GM12878 (cell line): ENCODE results near the gene TCF4. TPM values are rescaled to one million over a fixed set of nuclear protein-coding genes. Genes with fewer than 3 reads are reported as not detected.

Source experiments
- ATAC-seq: fragments of 200-7000 bp; cut with Tn5 transposase; 3 replicates; pipeline ENCODE4 v1.9.1; 2020; ENCODE audit warnings: mild to moderate bottlenecking, moderate library complexity
- BruUV-seq: library from RNA; stranded (reverse); fragments of 400-500 nt; replicated peaks from 2 replicates; lab custom pipeline; 2021; lab: Mats Ljungman, UMichigan
- CTCF ChIA-PET: fragments of 300-600 bp; sonication (Branson Sonifier 250); formaldehyde crosslinking; extraction: SDS; loops from one replicate; lab custom pipeline; 2021; ENCODE audit warnings: inconsistent platforms; lab: Yijun Ruan, JAX
- POLR2A ChIA-PET: fragments of 350-600 bp; formaldehyde crosslinking; extraction: SDS; loops from one replicate; lab custom pipeline; 2021; ENCODE audit warnings: inconsistent platforms; lab: Charles Lee
- RAD21 ChIA-PET: fragments of 300-600 bp; sonication (Branson Sonifier 250); formaldehyde crosslinking; loops from one replicate; lab custom pipeline; 2023; ENCODE audit warnings: antibody characterized with exemption; ENCODE audit not compliant: unreplicated experiment; lab: Charles Lee
- SMC1A ChIA-PET: fragments of 300-600 bp; sonication (Branson Sonifier 250); formaldehyde crosslinking; loops from one replicate; lab custom pipeline; 2023; ENCODE audit not compliant: unreplicated experiment, uncharacterized antibody; lab: Charles Lee
- DNase-seq: peaks from one replicate; pipeline ENCODE4 v3.0.0-alpha.2; 2011; ENCODE audit warnings: low read depth, low spot score
- FAIRE-seq: peaks from 3 replicates; lab custom pipeline; 2011; peaks lifted over from hg19 to GRCh38; lab: Jason Lieb, UNC
- H2AFZ ChIP-seq: 2 replicates; pipeline ENCODE4 v1.6.0; 2011; ENCODE audit warnings: low read depth, low read length, control low read depth; ENCODE audit not compliant: control insufficient read depth
- H3K27ac ChIP-seq: 2 replicates; pipeline ENCODE4 v1.5.1; 2011; ENCODE audit warnings: control low read depth; ENCODE audit not compliant: control insufficient read depth, insufficient read depth
- H3K27me3 ChIP-seq, 2 experiments: replicated peaks in 1 of 2; 2 replicates each; pipeline versions ENCODE4 v1.6.0 to v1.6.1; 2011; ENCODE audit warnings: low read length in 1 of 2; ENCODE audit not compliant: control insufficient read depth in 2 of 2, insufficient read depth in 2 of 2
- H3K36me3 ChIP-seq, 2 experiments: 2 replicates each; pipeline ENCODE4 v1.5.1; 2011; ENCODE audit warnings: low read length in 1 of 2; ENCODE audit not compliant: control insufficient read depth in 2 of 2, insufficient read depth in 2 of 2
- H3K4me1 ChIP-seq: 2 replicates; pipeline ENCODE4 v1.6.1; 2011; ENCODE audit warnings: mild to moderate bottlenecking, low read length, moderate library complexity, mixed read lengths; ENCODE audit not compliant: control insufficient read depth, insufficient read depth
- H3K4me2 ChIP-seq: 2 replicates; pipeline ENCODE4 v1.6.0; 2011; ENCODE audit warnings: control low read depth; ENCODE audit not compliant: control insufficient read depth, insufficient read depth
- H3K4me3 ChIP-seq: fragments of 200-600 bp; sonication (generic); 2 replicates; pipeline ENCODE4 v1.5.1; 2016
- H3K79me2 ChIP-seq: 2 replicates; pipeline ENCODE4 v1.6.0; 2011; ENCODE audit warnings: low read length; ENCODE audit not compliant: control insufficient read depth, insufficient read depth
- H3K9ac ChIP-seq: 2 replicates; pipeline ENCODE4 v1.8.0; 2011; ENCODE audit warnings: low read length, control low read depth, mixed read lengths; ENCODE audit not compliant: control insufficient read depth, insufficient read depth
- H3K9me3 ChIP-seq: replicated peaks from 3 replicates; pipeline ENCODE4 v1.5.1; 2011; ENCODE audit warnings: mild to moderate bottlenecking, low read length; ENCODE audit not compliant: control insufficient read depth, insufficient read depth
- H4K20me1 ChIP-seq: 2 replicates; pipeline ENCODE4 v1.6.0; 2011; ENCODE audit not compliant: control insufficient read depth, insufficient read depth
- DPF2 ChIP-seq: fragments of 450-650 bp; IDR thresholded peaks from 2 replicates; pipeline ENCODE4 v1.6.1; 2017; ENCODE audit warnings: mild to moderate bottlenecking
- E2F4 ChIP-seq: IDR thresholded peaks from 2 replicates; pipeline ENCODE4 v1.6.1; 2012; ENCODE audit warnings: low read depth, low read length, improper control_type of control experiment
- ETV6 ChIP-seq, 2 experiments: fragments of 450-650 bp in 1 of 2; IDR thresholded peaks in 1 of 2; conservative IDR thresholded peaks in 1 of 2; 2 replicates each; pipeline ENCODE4 v1.6.1; 2014; ENCODE audit warnings: antibody characterized with exemption in 1 of 2, borderline replicate concordance in 1 of 2, low read depth in 1 of 2, mild to moderate bottlenecking in 1 of 2, moderate library complexity in 1 of 2
- PKNOX1 ChIP-seq: fragments of 450-650 bp; IDR thresholded peaks from 2 replicates; pipeline ENCODE4 v1.6.1; 2016; ENCODE audit warnings: mild to moderate bottlenecking
- SIX5 ChIP-seq: IDR thresholded peaks from 2 replicates; pipeline ENCODE4 v1.6.1; 2011; ENCODE audit warnings: mild to moderate bottlenecking, low read depth, low read length, moderate library complexity; ENCODE audit not compliant: severe bottlenecking
- ZNF217 ChIP-seq: fragments of 450-650 bp; IDR thresholded peaks from 2 replicates; pipeline ENCODE4 v1.6.1; 2017; ENCODE audit warnings: antibody characterized with exemption, mild to moderate bottlenecking
- WGBS: methylation state at CpG from one replicate; pipeline ENCODE4 v1.1.6; 2016; ENCODE audit warnings: low lambda C conversion rate; ENCODE audit not compliant: insufficient replicate concordance, insufficient coverage; ENCODE audit errors: missing lambda C conversion rate; 5-methylcytosine and 5-hydroxymethylcytosine counted together
- in situ Hi-C: fragments of 300-500 bp; cut with MboI; formaldehyde crosslinking; loops from 9 replicates; pipeline ENCODE4 v1.14.3; 2018; ENCODE audit warnings: mixed read lengths
- intact Hi-C: fragments of 100-400 bp; cut with micrococcal nuclease; formaldehyde crosslinking; loops from one replicate; pipeline ENCODE4 v1.14.2; 2022; ENCODE audit not compliant: unreplicated experiment
- polyA plus RNA-seq, 11 experiments: library from polyadenylated mRNA; depleted of rRNA in 4 of 11; unstranded in 6 of 11; stranded (reverse) in 5 of 11; fragments of >200 nt; fragmentation: Nextera tagmentation in 4 of 11; fragmentation: Illumina TruSeq in 1 of 11; extraction: Ambion mirVana in 4 of 11; extraction: Trizol in 1 of 11; gene quantifications; 1 replicate in 1 of 11; 2 replicates in 10 of 11; pipeline versions ENCODE4 v1.2.1 to v1.2.3, GENCODE V29; 2011 to 2016; ENCODE audit warnings: inconsistent platforms in 2 of 11, missing spikeins in 2 of 11, low read depth in 1 of 11
- total RNA-seq, 4 experiments: library from RNA; depleted of rRNA in 3 of 4; stranded (reverse); fragments of >200 nt in 3 of 4; fragmentation: Illumina TruSeq in 1 of 4; extraction: Trizol in 1 of 4; gene quantifications; 2 replicates each; pipeline versions ENCODE4 v1.2.1 to v1.2.3, GENCODE V29; 2013 to 2021
- TF ChIP-seq, protein P1 (sequence below): IDR thresholded peaks from 2 replicates; pipeline ENCODE4 v1.6.1; 2011; ENCODE audit warnings: low read depth, mild to moderate bottlenecking, low read length, moderate library complexity, borderline replicate concordance; ENCODE audit errors: extremely low read depth

TCF4 gene
- total and polyA plus RNA-seq, 10 of the 15 experiments (the other 5 are each of a cell fraction or from before 2014, with no cell fraction given) = 15.2 to 94.0 (median 31.5) TPM

DNA sequence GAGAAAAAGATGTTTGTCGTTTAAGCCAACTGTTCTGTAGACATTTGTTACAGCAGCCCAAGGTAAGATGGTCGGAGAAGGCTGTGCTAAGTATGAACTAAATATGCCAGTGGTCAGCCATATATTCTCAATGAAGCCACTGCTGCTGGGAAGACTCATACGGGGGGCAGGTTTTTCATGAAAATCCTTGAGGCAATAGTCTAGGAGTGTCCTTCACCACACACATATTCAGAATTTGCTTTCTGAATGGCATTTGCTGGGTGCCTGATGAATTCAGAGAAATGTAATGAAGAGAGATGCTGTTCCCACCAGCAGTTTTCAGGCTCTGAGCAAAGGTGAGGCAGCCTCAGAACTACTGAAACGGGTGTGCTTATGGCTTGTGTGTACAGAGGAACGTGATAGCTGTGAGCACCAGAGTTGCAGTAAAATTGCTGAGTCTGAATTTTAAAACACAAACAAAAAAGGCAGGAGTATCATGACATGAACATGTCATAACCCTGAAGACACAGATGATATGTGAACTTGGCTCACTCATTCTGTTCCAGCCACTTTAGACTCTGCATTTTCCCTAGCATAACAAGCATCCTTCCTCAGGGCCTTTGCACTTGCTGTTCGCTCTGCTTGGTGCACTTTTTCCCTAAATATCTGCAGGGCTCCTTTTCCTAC lies 21.3 kb upstream of the TCF4 start:
- Histone ChIP-seq H3K27me3 (no peaks in the 10 kb centered on the region; a peak in 1 of 4 replicates), H3K4me3 (no peak overlapping the region), H4K20me1 (no peaks in the 10 kb centered on the region), H2AFZ (no peak overlapping the region), H3K27ac (no peak overlapping the region), H3K36me3 (no peaks in the 10 kb centered on the region), H3K4me2 (no peak overlapping the region), H3K9me3 (no peaks in the 10 kb centered on the region), H3K4me1 (no peaks in the 10 kb centered on the region), H3K79me2 (no peaks in the 10 kb centered on the region), H3K9ac (no peak overlapping the region)
- WGBS = under 1% methylated on average over 6 of the region's 6 CpGs
- no peak for TF ChIP-seq DPF2
- no peak for TF ChIP-seq ZNF217
- TF ChIP-seq, protein P1, sequence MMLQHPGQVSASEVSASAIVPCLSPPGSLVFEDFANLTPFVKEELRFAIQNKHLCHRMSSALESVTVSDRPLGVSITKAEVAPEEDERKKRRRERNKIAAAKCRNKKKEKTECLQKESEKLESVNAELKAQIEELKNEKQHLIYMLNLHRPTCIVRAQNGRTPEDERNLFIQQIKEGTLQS = no peak
- no peak for TF ChIP-seq SIX5
- no peak for TF ChIP-seq ETV6 (conservative IDR thresholded peaks at IDR 0.05 in 1 of 2, IDR thresholded peaks at IDR 0.05 in 1 of 2; ENCODE audit: borderline replicate concordance in 1 of 2, low read depth in 1 of 2)
- TF ChIP-seq PKNOX1 = no peak
- no peak for TF ChIP-seq E2F4
- ATAC-seq (no peak), FAIRE-seq (no peak), DNase-seq (no peak)
- intact Hi-C loops (no loop called here), in situ Hi-C loops (no loop called here)
- RAD21 ChIA-PET = no interaction called here
- SMC1A ChIA-PET = no interaction called here
- POLR2A ChIA-PET = no interaction called here
- CTCF ChIA-PET = no interaction called here
- BruUV-seq = no TSS peak
